Activated CD8-positive, alpha-beta memory T cell treated with anti-CD3 and anti-CD28 coated beads, Interleukin-2, amount 50 U/mL, for 24 hours (primary cell): ENCODE measurements around the gene POLD1.

ENCODE experiments used
- DNase-seq: peaks from one replicate; pipeline ENCODE4 v3.0.0-alpha.2; 2020; ENCODE audit errors: extremely low read depth

Gene POLD1

GRCh38 chr19:50418176-50419021 is 34.3 kb downstream of the POLD1 start, which contains the start of gene SPIB:
SPIB (plus strand) TSS chr19:50418938; CDS start chr19:50418963, 25 bp downstream.
- DNase-seq, result no peak

GRCh38 chr19:50419022-50419579 is 35.0 kb downstream of the POLD1 start:
- DNase-seq, result no peak

GRCh38 chr19:50419580-50420035 is 35.5 kb downstream of the POLD1 start:
- no peak for DNase-seq

GRCh38 chr19:50420127-50420526 is 36.0 kb downstream of the POLD1 start:
- DNase-seq, result no peak

GRCh38 chr19:50420808-50421207 is 36.7 kb downstream of the POLD1 start:
- DNase-seq, result no peak

GRCh38 chr19:50422397-50423278 is 38.5 kb downstream of the POLD1 start:
- DNase-seq, result no peak

GRCh38 chr19:50423279-50424113 is 39.3 kb downstream of the POLD1 start:
- DNase-seq, result no peak

GRCh38 chr19:50425581-50425980 is 41.4 kb downstream of the POLD1 start:
- no peak for DNase-seq

- DNase-seq, result no peak
These were observed 43.3 kb downstream of the POLD1 start for GRCh38 chr19:50427318-50427925.

GRCh38 chr19:50427997-50428425 is 43.9 kb downstream of the POLD1 start:
- DNase-seq, result no peak

GRCh38 chr19:50428772-50429463 is 44.8 kb downstream of the POLD1 start:
- no peak for DNase-seq

- no peak for DNase-seq
These were observed 46.8 kb downstream of the POLD1 start for GRCh38 chr19:50430888-50431342.

GRCh38 chr19:50431343-50432220 is 47.4 kb downstream of the POLD1 start:
- DNase-seq, result peak; percentile 70

GRCh38 chr19:50432221-50433028 is 48.3 kb downstream of the POLD1 start, which contains the start of gene MYBPC2:
MYBPC2 (plus strand) TSS chr19:50432892; CDS start chr19:50432954, 62 bp downstream.
- no peak for DNase-seq

GRCh38 chr19:50433201-50434180 is 49.3 kb downstream of the POLD1 start:
- DNase-seq, result no peak

- DNase-seq, result no peak
These were observed 50.4 kb downstream of the POLD1 start for GRCh38 chr19:50434525-50434924.

GRCh38 chr19:50435221-50435620 is 51.1 kb downstream of the POLD1 start:
- DNase-seq, result no peak
